GM19467 (cell line): ENCODE measurements around the gene BANF1.
A peak's percentile ranks its signal among the peaks of the same experiment; 100 is the strongest.

ENCODE experiments used
- ATAC-seq: cut with Tn5 transposase; IDR thresholded peaks from one replicate; pipeline ENCODE4 v1.9.1; 2021; ENCODE audit warnings: mild to moderate bottlenecking, moderate library complexity; ENCODE audit not compliant: unreplicated experiment

The BANF1 gene, protein sequence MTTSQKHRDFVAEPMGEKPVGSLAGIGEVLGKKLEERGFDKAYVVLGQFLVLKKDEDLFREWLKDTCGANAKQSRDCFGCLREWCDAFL

DNA sequence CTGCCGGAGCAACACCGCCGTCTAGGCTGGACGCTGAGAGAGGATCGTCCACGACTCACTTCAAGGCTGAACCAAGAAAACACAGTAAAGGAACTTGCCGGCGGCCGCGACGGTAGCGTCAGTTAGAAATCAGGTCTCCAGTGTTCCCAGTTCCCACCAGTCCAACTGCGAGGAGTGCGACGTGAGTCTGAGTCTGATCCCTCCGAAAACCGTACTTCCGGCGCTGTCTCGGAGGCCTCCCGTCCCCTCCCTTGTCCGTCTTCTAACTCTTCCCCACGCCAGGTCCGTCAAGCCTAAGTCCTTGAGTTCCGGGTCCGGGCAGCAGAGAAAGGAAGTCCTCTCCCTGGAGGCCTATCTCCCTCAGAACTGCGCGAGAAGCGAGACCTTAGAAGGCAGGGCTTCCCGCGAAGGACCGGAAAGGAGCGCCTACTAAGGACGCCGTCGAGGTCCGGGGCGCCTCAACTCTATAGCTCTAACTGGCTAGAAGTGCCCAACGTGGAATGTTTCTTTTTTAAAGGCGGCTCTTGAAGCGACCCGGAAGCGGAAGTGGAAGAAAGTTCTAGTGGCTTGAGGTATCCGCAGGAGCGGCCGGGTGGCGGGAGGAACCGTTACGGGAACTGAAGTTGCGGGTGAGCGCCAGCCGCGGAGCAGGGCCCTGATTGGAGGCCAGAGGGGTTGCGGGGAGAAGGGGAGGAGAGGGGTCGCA is at the start of gene BANF1, which contains the start of gene EIF1AD:
Gene BANF1 (plus strand): TSS at position 562 of the 706 bp plus-strand sequence. CDS start 748 bp downstream, outside the sequence.
Gene EIF1AD (minus strand): TSS at position 216 of the 706 bp plus-strand sequence. CDS start 1,768 bp downstream, outside the sequence.
- ATAC-seq, result peak; percentile 65

DNA sequence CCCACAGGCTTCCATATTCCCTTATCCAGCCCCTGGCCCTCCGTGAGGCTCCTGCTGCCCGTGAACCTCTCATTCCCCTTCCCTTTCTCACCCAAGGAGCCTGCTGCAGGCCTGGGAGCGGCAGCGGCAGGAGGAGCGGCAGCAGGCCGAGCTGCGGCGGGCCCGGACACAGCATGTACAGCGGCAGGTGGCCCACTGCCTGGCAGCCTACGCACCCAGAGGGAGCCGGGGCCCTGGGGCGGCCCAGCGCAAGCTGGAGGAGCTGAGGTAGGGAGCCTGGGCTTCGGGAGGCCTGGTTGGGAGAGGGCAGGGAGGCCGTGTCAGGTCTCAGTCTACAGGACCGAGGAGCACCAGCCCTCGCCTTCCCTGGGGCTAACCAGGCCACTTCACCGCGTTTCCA is 48.8 kb upstream of the BANF1 start:
- no peak for ATAC-seq

DNA sequence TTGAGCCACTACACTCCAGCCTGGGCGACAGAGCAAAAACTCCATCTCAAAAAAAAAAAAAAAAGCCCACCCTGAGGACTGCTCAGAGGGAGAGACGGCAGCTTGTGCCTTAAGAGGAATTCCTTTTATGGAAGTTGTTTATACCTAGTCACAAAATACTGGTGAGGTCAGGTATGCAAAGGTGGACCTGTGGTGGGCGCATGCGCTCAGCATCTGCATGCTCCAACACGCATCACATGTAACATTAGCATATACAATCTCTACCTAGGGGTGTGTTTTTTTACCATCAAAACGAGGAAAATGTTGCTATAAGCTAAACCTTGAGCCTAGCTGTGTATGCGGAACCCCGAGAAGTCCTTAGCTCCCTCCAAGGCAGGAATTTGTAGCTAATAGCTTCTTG is 47.5 kb upstream of the BANF1 start:
- no peak for ATAC-seq

DNA sequence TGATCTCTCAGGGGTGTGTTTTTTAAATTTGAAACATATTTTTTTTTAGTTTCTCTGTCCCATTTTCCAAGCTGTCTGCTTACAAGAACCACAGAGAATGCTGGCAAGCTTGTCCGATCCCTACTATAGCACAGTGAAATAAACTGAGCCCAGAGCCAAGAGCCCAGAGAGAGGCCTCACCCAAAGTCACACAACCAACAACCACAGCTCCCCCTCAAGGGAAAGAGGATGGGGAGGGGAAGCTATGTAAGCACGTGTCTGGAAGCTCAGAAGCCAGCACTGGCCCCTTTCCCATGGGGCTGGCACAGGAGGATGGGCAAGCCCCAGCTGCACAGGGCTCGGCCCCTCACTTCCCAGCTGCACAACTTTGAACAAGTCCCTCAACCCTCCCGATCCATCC is 44.0 kb upstream of the BANF1 start:
- ATAC-seq, result no peak

DNA sequence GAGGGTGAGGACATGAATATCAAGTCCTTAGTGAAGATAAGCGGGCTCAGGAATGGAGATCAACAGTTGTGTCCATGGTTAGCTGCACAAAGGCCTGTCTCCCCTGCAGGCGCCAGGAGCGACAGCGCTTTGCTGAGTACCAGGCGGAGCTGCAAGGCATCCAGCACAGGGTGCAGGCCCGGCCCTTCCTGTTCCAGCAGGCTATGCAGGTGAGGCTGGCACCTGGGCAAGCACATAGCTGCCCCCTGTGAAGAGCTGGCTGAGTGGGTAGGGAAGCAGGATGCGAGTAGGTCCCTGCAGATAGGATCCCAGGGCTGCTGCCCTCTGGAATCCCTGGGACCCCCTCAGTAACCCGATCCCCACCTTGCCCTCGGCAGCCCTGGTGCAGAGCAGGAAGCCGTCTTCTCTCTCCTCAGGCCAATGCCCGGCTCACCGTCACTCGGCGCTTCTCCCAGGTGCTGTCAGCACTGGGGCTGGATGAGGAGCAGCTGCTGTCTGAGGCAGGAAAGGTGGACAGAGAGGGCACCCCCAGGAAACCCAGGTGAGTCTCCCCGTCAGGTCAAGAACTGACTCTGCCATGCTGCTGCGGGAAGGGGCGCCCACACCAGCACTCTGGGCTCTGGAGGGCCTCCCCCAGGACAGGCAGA is 43.4 kb upstream of the BANF1 start:
- ATAC-seq, result no peak

DNA sequence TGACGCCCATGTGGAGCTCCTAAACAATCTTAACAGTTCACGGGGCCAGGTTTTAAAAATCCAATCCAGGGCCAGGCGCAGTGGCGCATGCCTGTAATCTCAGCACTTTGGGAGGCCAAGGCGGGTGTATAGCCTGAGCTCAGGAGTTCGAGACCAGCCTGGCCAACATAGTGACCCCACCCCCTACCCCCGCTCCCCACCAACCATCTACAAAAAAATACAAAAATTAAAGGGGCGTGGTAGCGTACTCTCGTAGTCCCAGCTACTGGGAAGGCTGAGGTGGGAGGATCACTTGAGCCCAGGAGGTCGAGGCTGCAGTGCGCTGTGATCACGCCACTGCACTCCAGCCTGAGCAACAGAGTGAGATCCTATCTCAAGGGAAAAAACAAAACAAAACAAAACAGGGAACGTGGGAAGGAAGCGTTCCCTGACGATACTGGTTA is 41.5 kb upstream of the BANF1 start:
- no peak for ATAC-seq

DNA sequence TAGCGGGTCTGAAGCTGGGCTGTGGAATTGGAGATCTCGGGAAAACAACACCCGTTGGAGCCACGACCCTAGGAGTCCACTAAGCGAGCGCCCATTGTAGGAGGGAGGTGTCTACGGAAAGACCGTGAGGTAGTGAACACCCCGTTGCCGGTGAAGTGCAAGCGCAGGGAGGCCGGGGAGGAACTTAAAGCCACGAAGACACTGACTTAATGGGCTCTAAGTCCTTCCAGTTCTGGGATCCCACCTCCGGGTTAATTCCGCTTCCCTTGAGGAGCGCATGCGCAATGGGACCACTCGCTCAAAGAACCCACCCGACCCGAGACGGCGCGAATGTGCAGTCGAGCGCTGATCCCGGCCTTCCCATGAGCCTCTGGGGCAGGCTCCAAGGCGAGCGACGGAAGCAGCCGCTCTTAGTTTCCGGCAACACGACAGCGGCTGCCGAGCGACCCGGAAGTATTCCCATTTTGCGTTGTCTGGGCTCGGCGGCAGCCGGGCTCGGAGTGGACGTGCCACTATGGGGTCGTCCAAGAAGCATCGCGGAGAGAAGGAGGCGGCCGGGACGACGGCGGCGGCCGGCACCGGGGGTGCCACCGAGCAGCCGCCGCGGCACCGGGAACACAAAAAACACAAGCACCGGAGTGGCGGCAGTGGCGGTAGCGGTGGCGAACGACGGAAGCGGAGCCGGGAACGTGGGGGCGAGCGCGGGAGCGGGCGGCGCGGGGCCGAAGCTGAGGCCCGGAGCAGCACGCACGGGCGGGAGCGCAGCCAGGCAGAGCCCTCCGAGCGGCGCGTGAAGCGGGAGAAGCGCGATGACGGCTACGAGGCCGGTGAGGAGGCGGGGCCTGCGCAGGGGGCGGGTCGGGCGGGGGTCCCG is 40.8 kb upstream of the BANF1 start, which contains the start of gene SART1:
Gene SART1 (plus strand): TSS at position 468 of the 874 bp plus-strand sequence. CDS start 47 bp downstream, at position 515.
- ATAC-seq, result peak; percentile 77

DNA sequence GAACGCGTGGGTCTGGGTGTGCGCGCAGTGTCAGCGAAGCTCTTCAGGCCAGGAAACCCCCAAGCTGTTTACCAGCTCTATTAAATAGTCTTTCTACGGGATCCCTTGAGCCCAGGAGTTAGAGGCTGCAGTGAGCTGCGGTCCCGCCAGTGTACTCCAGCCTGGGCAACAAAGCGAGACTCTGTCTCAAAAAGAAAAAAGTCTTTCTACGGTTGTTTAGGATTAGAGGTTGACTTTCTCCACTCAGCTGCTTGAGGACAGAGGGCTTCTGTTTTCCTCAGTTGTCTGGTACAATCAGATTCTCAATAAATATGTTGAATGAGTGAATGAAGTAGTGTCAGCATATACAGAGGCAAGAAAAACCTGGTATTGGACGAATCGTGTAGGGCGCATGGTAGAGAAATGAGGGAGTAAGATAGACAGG is 40.1 kb upstream of the BANF1 start:
- no peak for ATAC-seq

DNA sequence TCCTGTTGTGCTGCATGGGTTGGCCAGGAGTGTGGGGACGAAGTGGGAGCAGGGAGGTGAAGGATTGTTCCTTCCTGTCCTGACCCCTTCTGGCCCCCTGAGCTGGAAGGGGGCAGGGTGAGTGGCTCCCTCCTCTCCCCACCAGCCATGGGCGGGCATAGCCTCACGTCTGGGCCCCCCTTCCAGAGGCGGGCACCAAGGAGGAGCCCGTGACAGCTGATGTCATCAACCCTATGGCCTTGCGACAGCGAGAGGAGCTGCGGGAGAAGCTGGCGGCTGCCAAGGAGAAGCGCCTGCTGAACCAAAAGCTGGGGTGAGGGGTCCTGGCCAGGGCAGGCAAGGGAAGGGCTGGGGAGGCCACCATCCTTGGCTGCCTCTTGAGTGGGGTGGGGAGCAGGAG is 37.4 kb upstream of the BANF1 start:
- no peak for ATAC-seq

DNA sequence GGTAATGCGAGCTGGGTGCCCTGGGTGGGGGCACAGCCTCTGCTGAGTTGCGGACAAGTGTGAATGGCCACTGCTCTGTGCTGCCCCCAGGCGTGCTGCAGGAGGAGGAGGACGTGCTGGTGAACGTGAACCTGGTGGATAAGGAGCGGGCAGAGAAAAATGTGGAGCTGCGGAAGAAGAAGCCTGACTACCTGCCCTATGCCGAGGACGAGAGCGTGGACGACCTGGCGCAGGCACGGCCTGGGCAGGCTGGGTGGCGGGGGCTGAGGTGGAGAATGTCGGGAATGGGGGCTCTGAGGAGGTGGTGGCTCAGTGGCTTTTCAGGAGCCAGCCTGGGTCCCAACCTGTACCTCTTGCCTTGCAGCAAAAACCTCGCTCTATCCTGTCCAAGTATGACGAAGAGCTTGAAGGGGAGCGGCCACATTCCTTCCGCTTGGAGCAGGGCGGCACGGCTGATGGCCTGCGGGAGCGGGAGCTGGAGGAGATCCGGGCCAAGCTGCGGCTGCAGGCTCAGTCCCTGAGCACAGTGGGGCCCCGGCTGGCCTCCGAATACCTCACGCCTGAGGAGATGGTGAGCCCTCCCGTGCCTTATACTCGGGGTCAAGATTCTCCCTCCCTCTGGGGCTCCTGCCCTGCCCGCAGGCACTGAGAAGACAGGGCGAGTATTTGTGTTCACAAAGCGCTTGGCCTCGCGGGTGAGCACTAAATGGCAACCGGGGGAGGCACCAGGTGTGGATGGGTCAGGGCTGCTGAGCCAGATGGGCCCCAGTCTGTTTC is 36.1 kb upstream of the BANF1 start:
- ATAC-seq, result no peak

DNA sequence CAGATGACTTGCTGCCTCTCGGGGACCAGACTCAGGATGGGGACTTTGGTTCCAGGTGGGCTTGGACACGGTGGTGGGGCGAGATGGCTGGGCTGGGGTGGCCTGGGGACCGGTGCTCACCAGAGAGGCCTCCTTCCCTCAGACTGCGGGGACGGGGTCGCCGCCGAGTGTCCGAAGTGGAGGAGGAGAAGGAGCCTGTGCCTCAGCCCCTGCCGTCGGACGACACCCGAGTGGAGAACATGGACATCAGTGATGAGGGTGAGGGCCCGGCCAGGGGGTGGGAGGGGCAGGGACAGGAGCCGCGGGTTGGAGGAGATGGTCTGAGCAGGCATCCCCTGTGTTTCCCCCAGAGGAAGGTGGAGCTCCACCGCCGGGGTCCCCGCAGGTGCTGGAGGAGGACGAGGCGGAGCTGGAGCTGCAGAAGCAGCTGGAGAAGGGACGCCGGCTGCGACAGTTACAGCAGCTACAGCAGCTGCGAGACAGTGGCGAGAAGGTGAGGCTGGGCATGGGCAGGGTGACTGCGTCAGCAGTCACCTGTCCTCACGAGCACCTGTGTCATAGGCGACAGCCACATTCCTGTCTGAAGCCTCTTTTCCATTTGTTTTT is 34.9 kb upstream of the BANF1 start:
- ATAC-seq, result no peak

DNA sequence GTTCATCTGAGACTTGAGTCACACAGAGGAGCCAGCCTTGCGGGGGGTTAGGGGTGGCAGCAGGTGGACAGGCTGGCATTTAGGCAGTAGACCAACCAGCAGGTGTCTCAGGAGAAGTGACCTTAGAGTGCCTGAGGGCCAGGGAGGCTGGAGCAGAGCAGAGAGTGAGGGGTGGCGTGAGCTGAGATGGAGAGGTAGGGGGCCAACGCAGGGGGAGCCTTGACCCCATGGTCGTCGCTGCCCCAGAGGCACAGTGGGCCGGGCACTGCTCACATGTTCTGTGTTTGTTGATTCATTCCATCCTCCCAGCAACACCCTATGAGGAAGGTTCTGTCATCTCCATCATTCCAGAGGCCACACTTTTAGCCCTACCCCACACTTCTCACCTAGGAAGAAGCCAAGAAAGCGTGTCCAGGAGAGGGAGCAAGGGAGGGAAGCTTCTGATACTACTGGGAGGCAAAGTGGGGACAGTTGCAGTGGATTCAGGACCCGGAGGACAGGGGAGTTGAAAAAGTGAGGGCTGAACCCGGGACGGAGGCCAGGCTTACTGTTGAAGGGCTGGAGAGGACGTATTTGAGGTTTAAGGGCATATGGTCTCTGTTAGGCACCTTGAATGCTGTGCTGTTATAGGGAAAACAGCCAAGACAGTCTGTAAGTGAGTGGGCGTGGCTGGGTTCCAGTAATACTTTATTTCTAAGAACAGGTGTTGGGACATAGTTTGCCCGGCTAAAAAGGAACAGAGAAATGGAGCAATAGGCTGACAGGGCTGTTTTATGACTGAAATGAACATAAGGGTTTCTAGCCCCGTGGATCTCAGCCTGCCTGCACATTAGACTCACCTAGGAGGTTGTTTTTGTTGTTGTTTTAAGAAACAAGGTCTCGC is 33.5 kb upstream of the BANF1 start:
- ATAC-seq, result no peak

DNA sequence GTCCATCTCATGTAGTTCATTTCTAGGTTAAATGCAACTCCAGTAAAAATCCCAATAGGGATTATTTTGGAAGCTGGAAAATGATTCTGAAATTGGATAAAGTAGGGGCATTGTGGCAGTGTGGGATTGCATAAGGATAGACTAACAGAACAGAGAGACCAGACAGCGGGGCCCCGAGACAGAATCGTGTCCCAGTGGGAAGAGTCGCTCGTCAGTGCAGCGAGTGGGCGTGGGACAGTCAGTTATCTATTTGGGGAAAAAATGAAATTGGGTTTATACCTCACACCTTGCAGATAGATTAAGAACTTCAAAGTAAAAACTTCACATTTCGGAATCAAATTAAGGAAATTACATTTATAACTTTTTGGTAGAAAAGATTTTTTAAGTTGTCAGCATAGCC is 30.2 kb upstream of the BANF1 start:
- ATAC-seq, result no peak

DNA sequence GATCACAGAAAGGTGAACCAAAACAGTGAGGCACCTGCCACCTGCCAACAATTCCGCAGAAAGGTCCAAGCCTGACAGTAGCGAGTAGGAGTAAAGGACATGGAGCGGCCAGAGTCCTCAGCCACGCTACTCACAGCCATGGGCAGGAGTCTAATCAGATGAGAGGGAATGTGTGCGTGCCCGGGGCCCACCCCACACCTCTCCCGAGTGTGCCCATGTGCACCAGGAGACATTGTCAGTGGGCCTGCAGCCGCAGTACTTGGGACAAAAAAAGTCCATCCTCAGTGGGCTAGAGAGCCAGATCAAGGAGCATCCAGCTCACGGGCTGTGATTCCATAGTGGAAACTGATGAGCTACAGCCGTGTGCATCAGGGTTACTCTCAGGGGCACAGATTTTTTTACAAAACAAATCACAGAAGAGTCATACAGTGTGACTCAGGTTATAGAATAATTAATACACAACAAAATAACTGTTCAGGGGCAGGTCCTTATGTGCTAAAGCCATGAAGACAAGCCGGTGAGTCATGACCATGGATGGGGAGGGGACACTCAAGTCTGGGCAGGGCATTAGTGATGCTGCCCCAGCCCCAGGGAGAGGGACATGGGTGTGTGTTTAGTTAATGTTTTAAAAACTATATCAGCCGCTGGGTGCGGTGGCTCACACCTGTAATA is 28.7 kb upstream of the BANF1 start:
- ATAC-seq, result no peak

DNA sequence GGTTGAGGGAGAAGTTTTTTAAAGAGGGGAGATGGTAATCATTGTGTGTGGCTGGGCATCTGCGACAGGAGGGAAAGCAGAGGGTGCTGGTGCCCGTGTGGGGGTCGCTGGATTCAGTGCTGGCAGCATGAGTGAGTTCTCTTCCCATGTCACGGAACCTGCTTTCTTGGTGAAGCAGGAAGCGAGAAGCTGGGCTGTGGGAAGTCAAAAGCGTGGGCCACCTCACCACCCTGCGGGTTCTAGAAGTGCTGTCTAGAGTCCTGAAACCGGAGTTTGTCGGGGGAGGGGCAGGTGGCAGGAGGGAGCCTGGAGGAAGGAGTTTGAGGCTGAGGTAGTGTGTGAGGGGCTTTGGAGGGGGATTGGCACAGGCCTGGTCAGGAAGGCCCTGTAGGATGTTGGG is 26.5 kb upstream of the BANF1 start:
- ATAC-seq, result no peak

DNA sequence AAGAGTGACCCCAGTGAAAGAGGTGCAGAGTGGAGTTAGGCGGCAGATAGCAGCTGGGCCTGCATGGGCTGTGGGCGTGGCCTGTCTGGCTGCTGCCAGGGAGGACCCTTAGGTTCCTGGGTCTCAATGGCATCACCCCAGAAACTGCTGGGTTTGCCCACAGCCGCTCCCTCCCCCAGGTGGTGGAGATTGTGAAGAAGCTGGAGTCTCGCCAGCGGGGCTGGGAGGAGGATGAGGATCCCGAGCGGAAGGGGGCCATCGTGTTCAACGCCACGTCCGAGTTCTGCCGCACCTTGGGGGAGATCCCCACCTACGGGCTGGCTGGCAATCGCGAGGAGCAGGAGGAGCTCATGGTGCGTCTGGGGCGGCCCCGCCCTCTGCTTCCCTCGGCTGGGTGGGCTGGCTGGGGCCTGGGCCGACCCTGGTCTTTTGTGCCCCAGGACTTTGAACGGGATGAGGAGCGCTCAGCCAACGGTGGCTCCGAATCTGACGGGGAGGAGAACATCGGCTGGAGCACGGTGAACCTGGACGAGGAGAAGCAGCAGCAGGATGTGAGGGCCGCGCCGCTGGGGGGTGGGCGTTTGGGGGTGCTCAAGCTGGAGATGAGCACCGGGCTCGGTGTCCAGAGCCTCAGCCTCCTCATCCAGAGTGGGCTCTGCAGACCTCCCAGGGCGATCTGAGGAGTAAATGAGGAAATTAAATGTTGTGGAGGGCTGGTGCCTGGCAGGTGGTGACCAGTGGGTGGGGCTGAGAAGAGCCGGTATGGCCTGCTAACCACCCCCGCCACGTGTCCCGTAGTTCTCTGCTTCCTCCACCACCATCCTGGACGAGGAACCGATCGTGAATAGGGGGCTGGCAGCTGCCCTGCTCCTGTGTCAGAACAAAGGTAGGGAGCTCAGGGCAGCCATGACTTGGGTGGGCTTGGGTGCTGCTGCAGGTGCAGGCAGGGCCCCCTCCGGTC is 25.8 kb upstream of the BANF1 start:
- ATAC-seq, result no peak
